ENCODE results near the gene IL17B. TPM values are rescaled to one million over a fixed set of nuclear protein-coding genes. Genes with fewer than 3 reads are reported as not detected.
A peak's percentile ranks its signal among the peaks of the same experiment; 100 is the strongest.

IL17B gene
- total and polyA plus RNA-seq, 3 donors from 2014 or later = 4.7 to 12.4 (median 5.0) TPM

DNA sequence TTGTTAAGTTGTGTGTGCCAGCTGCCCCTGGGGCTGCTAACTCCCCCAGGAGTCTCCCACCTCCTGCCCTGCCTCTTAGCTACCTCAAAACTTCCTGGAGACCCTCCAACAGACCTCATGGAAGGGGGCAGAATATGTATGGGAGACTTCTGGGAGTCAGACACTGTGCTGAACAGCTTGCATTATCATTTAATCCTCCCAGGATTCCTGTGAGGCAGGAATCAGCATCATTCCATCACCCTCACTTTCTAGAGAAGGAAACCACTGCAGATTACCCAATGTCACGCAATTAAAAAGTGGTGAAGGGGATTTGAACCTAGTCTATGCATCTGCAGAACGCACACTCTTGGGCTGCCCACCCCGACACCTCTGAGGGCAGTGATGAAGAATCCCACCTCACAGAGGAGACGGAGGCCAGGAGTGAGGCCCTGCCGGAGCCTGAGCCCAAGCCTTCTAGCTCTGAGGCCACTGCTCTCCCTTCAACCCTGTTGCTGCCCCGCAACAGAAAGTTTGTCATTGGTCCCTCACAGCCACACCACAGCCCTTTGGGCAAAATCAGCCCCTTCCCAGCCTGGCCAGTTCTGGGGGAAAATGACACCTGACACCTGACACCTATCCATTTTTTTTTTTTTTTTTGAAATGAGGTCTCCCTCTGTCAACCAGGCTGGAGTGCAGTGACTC, 30.3 kb upstream of the IL17B start:
- Histone ChIP-seq H3K27me3 (no peaks in the 10 kb centered on the region), H3K9me3 (no peaks in the 10 kb centered on the region), H3K4me3 (peak overlapping the region; percentile 61 to 69), H3K36me3 (ENCODE audit: low read depth, missing control alignments) (no peaks in the 10 kb centered on the region), H3K27ac (peak overlapping the region; percentile 91 to 95), H3K4me1 (peaks cover 17% of the 10 kb centered on the region)
- WGBS, 2 donors = 62 to 77% methylated on average over 5 to 6 of the region's 6 CpGs
- intact Hi-C loops (cut with DNase I; ENCODE audit: low total_unique reads) = no loop called here
- no peak for DNase-seq
- TF ChIP-seq, protein P1, sequence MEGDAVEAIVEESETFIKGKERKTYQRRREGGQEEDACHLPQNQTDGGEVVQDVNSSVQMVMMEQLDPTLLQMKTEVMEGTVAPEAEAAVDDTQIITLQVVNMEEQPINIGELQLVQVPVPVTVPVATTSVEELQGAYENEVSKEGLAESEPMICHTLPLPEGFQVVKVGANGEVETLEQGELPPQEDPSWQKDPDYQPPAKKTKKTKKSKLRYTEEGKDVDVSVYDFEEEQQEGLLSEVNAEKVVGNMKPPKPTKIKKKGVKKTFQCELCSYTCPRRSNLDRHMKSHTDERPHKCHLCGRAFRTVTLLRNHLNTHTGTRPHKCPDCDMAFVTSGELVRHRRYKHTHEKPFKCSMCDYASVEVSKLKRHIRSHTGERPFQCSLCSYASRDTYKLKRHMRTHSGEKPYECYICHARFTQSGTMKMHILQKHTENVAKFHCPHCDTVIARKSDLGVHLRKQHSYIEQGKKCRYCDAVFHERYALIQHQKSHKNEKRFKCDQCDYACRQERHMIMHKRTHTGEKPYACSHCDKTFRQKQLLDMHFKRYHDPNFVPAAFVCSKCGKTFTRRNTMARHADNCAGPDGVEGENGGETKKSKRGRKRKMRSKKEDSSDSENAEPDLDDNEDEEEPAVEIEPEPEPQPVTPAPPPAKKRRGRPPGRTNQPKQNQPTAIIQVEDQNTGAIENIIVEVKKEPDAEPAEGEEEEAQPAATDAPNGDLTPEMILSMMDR (IDR thresholded peaks at IDR 0.05) = no peak
- TF ChIP-seq POLR2A (IDR thresholded peaks at IDR 0.05) = no peak

DNA sequence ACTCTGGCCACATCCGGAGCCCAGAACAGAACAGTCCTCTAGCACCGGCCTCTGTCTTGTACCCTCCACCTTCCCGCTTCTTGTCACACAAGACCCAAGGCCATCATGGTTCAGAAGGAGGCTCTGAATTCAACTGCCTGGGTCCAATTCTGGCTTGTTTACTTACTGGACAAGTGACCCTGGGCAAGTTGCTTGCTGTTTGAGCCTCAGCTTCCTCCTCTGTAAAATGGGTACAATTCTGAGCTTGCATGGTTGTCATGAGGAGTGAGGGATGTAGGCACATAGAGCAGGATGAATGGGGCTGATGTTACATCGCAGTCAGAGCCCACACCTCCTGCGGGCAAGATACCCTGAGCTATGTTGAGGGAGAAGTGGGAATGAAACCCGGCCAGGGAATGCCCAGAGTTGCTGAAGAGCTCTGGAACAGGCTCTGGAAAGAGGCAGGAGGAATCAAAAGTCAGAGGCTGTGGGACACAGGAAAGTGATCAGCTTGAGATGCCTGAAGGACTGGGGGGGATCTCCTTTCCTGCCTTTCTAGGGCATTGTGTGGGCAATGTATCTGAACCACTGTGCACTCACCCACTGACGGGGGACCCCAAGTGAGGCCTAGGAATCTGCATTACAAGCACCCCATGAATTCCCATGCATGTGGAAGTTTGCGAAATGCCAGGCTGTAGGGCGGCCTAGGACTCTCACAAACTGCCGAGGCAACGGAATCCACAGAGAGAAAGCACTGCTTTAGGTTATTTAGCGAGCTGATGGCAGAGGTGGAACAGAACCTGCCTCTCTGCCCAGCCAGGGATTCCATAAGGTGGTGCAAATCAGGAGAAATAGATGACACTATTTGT, 29.4 kb upstream of the IL17B start:
- H3K4me3 ChIP-seq = peak overlapping the region; percentile 61 to 69
- DNase-seq = no peak
- peaks cover 26% of the 10 kb centered on the region for H3K4me1 ChIP-seq
- H3K27me3 ChIP-seq = no peaks in the 10 kb centered on the region
- H3K27ac ChIP-seq = peak overlapping the region; percentile 91 to 95
- no peaks in the 10 kb centered on the region for H3K36me3 ChIP-seq (ENCODE audit: low read depth, missing control alignments)
- intact Hi-C loops (cut with DNase I; ENCODE audit: low total_unique reads) = no loop called here
- no peak for TF ChIP-seq POLR2A (IDR thresholded peaks at IDR 0.05)
- TF ChIP-seq, protein P1 (IDR thresholded peaks at IDR 0.05) = no peak
- WGBS, 2 donors = 39 to 62% methylated on average over 8 to 12 of the region's 12 CpGs
- H3K9me3 ChIP-seq = no peaks in the 10 kb centered on the region

DNA sequence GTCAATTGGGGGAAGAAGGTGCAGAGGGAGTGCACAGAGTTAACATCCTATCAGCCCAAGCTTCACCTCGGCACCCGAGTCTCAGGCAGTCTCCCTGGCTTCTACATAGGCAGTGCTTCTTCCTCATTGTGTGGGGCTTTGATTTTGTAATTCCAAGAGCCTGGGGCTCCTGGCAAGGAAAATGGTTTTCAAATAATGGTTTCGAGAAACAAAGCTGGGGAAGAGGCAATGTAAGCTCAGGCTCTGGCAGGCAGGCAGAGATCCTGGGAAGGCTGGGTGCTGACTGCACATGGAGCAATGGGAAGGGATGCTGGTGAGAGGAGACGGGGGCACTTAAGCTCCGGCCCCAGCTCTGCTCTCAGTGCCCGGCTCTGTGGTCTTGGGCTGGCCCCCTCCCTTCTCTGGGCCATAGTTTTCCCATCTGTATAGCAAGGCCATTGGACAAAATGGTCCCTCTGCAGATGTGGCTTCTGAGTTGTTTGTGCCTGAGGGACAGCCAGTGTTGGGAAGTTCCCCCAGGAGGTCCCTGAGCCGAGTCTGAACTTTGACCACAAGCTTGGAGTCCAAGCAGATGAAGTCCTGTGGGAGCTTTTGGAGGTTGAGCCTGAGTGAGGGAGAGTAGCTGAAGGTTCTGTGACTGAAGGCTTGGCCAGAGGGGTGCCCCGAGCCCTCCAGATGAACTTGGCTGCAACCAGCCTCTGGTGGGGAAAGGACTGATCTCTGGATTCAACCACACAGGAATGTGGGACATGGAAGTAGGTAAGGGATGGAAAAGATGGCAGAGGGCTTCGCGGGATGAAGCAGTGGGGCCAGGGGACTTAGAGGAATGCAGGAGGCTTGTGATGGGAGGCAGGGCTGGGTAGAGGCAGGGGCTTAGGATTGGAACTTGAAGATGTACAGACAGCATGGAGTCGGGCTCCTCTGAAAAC, 28.5 kb upstream of the IL17B start:
- intact Hi-C loops (cut with DNase I; ENCODE audit: low total_unique reads) = no loop called here
- Histone ChIP-seq H3K27ac (peak overlapping the region; percentile 91 to 95), H3K36me3 (ENCODE audit: low read depth, missing control alignments) (no peaks in the 10 kb centered on the region), H3K27me3 (no peaks in the 10 kb centered on the region), H3K4me3 (peak overlapping the region; percentile 61 to 69), H3K4me1 (peaks cover 26% of the 10 kb centered on the region), H3K9me3 (no peaks in the 10 kb centered on the region)
- no peak for DNase-seq
- TF ChIP-seq, protein P1 (IDR thresholded peaks at IDR 0.05) = no peak
- 47 to 52% methylated on average over 10 to 11 of the region's 11 CpGs for WGBS, 2 donors

DNA sequence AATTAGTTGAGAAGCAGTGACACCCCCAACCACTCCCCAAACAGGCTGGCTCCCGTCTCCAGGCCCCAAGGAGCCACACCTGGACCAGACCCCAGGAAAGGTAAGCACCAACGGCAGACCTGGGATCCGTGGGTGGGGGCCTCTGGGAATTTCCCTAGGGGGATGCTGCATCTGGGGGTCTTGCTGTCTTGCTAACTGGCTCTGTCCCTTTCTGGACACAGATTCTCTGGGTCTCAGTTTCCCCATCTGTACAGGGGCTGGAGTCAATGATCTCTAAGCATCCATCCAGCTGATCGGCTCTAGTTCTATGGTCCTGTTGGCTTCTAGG, 27.9 kb upstream of the IL17B start:
- intact Hi-C loops (cut with DNase I; ENCODE audit: low total_unique reads) = no loop called here
- no peaks in the 10 kb centered on the region for H3K27me3 ChIP-seq
- H3K4me3 ChIP-seq = peak overlapping the region; percentile 61 to 69
- TF ChIP-seq, protein P1 (IDR thresholded peaks at IDR 0.05) = peak in 1 of 3 experiments; percentile 1
- TF ChIP-seq POLR2A (IDR thresholded peaks at IDR 0.05) = no peak
- 47 to 52% methylated on average over 2 to 4 of the region's 4 CpGs for WGBS, 2 donors
- no peak for DNase-seq
- H3K27ac ChIP-seq = peak overlapping the region; percentile 91 to 95
- no peaks in the 10 kb centered on the region for H3K36me3 ChIP-seq (ENCODE audit: low read depth, missing control alignments)
- H3K4me1 ChIP-seq = peaks cover 26% of the 10 kb centered on the region
- no peaks in the 10 kb centered on the region for H3K9me3 ChIP-seq
